Umbilical cord (tissue), 2 donors: ENCODE data around the gene MIAT. TPM values are rescaled to one million over a fixed set of nuclear protein-coding genes. Genes with fewer than 3 reads are reported as not detected.
"Not testable (repeated sequence)": the region's sequence is repeated elsewhere in the genome, so short reads cannot be mapped to it uniquely, and the experiment has no call there.

Source experiments
- DNase-seq: peaks from one replicate; pipeline ENCODE4 v3.0.0-alpha.2; 2015; ENCODE audit warnings: low spot score
- total RNA-seq: library from RNA; depleted of rRNA; stranded (reverse); fragments of >200 nt; gene quantifications from one replicate; pipeline ENCODE4 v1.2.3, GENCODE V29; 2014; ENCODE audit warnings: low replicate concordance; ENCODE audit not compliant: insufficient read depth

Gene MIAT
- total RNA-seq, 1 donor from 2014 or later: 3.6 TPM

DNA sequence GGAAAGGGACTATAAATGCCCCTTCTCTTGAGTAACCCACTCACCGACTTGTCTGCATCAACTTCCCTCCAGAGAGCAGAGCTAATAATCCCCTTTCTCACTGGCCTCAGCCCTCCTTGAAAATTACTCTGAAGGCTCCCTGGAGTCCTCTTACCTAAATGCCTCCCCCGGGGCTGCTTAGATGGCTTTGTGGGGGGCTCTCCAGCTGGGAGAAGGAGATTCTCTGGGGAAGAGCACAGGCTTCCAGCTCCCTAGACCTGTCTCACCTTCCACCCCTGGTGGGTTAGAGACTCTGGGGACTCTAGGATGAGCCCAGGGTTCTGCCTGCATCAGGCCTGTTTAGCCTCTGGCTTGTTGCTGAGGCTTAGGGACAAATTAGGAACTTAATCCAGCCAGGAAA is 39.8 kb downstream of the MIAT start:
- DNase-seq: no peak

DNA sequence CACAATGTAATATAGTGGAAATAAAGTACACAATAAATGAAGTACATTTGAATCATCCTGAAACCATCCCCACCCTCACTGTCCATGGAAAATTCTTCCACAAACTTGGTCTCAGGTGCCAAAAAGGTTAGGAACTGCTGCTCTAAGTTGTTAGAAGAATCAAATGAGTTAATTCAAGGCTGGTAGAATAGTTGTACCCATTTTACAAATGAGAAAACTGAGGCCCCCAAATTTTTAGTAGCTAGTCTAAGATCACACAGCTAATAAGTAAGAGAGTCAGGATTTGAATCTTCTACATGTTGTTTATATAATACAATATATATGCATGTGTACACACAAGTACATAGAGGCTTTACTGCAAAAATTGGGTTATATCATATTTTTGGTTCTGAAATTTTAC is 43.1 kb downstream of the MIAT start:
- no peak for DNase-seq

DNA sequence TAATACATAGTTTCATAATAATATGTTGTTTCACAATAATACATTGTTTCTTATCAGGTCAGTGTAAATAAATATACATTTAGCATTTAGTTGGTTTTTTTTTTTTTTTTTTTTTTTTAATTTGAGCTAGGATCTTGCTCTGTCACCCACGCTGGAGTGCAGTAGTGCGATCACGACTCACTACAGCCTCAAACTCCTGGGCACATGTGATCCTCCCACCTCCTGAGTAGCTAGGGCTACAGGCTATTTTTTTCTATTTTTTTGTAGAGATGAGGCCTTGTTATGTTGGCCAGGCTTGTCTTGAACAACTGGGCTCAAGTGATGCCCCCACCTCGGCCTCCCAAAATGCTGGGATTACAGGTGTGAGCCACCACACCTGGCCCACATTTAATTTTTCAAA is 43.5 kb downstream of the MIAT start:
- no peak for DNase-seq

DNA sequence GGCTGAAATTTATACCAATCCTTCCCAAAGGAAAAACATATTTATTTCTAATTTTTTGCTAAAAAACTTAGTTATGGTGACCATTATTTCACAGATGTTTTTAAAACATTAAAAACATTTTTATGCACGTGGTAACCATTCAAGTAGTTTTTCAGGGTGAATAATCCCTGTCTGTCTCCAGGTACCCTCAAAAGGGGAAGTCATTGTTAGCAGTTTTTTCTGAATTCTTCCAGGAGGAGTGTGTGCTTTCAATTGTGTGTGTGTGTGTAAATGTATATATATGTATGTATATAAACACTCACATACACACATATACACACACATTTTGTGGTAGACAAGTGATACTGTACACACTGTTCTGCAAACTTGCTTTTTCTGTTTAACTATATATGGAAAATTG is 43.9 kb downstream of the MIAT start:
- no peak for DNase-seq

GRCh38 chr22:26702906-26703830 is 45.8 kb downstream of the MIAT start:
- DNase-seq: no peak

DNA sequence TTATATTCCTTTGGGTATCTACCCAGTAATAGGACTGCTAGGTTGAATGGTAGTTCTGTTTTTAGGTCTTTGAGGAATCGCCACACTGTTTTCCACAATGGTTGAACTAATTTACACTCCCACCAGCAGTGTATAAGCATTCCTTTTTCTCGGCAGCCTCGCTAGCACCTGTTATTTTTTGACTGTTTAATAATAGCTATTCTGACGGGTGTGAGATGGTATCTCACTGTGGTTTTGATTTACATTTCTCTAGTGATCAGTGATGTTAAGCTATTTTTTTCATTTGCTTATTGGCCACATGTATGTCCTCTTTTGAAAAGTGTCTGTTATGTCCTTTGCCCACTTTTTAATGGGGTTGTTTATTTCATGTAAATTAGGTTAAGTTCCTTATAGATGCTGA is 48.0 kb downstream of the MIAT start:
- not testable (repeated sequence) for DNase-seq

DNA sequence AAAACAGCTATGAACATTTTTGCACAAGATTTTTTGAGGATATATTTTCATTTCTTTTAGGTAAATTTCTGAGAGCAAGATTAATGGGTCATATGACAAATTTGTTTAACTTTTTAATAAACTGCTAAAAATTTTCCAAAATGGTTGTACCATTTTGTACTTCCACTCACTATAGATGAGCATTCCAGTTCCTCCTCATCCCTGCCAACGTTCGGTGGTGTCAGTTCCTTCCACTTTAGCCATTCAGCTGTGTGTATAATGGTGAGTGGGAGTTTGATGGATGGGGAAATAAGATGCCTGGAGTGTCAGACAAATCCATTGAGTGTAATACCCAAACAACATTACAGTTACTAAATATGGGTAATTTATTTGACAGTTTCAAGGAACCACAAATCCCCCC is 49.7 kb downstream of the MIAT start:
- DNase-seq: no peak

DNA sequence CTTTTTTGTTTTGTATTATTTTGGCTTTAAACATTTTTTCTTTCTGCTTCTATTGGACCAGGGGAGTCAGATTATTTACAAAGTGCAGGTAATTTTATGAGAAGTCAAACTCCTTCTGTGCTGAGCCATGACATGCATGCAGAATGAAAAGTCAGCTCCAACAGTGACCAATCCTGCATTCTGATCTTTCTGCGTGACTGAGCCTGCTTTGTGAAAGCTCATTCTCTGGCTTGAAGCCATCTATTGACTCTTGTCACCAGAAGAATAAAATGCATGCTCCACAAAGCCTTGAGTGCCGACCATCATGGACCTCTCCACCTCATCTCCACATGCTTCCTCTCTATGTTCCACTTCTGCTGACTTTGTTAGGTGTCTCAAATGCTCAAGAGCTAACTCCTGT is 50.2 kb downstream of the MIAT start:
- no peak for DNase-seq

DNA sequence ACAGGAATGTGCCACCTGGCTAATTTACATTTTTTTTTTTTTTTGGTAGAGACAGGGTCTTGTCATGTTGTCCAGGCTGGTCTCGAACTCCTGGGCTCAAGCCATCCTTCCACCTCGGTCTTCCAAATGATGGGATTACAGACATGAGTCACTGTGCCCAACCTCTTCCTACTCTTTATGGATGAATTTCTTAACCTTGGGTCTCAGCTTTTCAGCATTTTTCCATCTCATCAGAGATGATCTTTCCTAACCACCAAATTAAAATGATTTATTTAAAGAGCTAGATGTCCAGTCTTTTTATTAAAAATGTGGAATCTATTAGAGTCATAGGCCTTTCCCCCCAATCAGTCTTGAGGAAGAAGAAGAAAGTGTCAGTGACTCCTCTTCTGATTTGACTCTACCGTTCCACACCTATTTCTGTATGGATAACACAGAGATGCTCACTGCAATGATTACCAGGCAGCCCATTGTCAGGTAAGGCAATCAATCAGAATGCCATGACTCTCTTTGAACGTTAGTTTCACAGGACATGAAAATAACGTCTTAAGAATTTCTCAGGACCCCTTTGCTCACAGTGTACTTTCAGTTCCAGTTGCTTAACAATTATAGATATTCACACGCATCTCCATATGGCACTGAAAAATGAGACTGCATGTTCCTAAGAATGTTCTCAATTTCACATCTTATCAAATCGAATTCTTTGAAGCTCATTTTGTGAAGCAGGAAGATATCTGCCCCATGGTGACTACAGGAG is 51.0 kb downstream of the MIAT start:
- no peak for DNase-seq

DNA sequence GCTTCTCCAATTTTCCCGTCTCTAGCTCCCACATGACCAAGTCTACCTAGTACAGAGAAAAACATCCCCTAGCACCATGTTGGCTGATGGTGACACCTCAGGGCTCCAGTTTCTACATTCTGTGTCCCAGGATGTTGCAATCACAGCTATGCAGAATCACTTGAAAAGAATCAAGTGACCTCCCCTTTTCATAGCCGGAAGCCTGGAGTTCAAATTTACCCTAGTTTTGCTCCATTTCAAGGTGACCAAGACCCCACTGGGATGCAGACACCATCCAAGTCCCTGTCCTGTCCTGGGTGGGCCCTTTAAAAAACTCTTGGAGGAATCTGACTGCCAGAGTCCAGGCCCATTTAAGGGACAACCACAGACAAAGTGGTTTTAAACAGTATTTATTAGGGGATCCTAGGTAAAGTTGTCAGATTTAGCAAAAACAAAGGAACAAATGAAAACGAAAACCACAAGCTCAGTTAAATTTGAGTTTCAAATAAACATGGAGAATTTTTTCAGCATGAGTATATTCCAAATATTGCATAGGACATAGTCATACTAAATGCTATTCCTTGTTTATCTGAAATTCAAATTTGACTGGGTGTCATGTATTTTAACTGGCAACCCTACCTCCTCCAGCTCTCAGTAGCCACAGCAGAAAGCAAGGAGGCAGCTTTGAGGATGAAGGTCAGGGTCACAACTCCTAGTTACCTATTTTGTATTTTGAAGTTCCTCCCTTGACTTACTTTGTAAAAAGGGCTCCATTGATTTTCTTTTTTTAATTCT is 52.4 kb downstream of the MIAT start:
- DNase-seq: no peak

GRCh38 chr22:26711205-26711963 is 54.0 kb downstream of the MIAT start:
- no peak for DNase-seq

GRCh38 chr22:26712158-26712557 is 54.8 kb downstream of the MIAT start:
- DNase-seq: no peak

- no peak for DNase-seq
These were observed 56.5 kb downstream of the MIAT start for GRCh38 chr22:26713823-26714449.

DNA sequence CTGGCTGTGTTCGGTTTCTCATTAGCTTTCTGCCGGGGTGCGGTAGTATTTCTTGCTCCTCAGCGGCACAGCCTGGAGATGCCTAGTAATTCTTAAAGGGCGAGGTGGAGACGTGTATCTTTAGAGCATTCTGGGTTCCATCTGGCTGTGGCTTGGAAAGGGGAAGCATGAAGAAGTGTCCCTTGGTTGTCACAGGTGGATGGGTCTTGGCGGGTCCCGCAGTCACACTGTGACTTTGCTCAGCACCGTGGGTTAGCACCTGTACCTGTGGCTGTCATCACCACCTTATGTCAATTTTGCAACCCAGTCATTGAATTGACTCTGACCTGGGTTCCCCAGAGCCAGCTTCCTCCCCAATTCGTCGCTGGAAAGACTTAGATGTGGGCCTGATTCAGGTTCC is 57.6 kb downstream of the MIAT start:
- DNase-seq: no peak

DNA sequence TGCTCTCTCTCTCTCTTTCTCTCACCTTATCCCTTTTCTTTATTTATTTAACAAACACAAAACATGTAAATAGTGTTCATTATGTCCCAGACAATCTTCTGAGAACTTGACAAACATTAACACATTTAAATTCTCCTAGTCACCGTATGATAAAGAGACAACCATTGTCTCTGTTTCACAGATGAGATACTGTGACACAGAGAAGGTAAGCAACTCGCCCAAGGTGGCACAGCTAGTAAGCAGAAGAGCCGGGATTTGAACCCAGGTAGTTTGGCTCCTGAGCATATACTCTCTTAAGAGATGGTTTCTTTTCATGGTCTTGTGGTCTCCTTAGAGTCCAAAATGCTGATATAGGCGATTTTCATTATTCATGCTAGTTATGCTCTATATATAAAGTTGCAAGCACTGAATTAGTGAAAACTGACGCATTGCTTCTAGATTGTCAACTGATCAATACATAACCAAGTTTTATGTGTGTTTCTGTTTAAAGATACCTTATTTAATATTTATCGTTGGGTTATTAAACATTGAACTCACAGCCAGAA is 58.1 kb downstream of the MIAT start:
- no peak for DNase-seq

GRCh38 chr22:26718488-26718887 is 61.1 kb downstream of the MIAT start:
- DNase-seq: no peak

DNA sequence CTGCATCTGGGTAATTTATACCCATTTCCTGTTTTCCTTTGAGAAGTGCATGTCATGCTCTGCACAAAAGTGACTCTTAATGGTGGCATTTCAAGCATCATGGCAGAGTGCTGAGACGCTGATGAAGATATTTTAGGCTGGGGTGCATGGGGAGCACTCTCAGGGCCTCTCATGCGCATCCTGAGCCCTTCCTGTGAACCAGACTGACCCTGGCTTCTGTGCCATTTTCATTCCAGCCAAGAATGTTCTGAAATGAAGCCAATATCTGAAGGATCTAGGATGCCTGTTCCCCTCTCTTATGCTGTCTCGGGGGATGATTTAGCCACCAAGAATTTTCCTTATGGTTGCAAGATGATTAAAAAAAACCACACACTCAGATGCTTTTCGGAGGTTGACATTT is 61.5 kb downstream of the MIAT start:
- peak; percentile 60 for DNase-seq

GRCh38 chr22:26722159-26722558 is 64.8 kb downstream of the MIAT start:
- no peak for DNase-seq

DNA sequence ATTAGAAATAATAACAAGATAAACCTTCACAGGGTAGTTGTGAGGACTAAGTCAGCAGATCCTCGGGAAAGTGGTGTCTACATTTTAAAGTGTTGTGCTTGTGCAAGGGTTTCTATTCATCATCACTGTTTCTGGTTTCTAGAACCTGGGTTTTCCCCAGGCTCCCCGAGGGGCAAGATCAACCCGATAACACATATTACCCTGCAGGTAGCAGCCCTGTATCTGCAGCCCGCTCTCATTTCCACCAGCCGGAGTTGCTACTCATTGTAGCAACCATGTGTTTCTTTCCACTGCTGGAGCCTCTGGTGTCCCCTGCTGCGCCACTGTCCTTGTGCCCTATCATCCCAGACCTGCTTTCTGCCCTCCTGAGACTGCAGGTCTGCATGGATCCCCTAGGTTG is 67.0 kb downstream of the MIAT start:
- no peak for DNase-seq

GRCh38 chr22:26725012-26725676 is 67.8 kb downstream of the MIAT start:
- DNase-seq: no peak
